Stimulated activated CD8-positive, alpha-beta memory T cell treated with anti-CD3 and anti-CD28 coated beads, Interleukin-12 subunit alpha, Interleukin-12 subunit beta, amount 100 ng/mL, for 1 hour (primary cell): ENCODE data around the gene NODAL.

Source experiments
- DNase-seq: peaks from one replicate; pipeline ENCODE4 v3.0.0-alpha.2; 2020; ENCODE audit warnings: low read depth

Gene NODAL

GRCh38 chr10:70462349-70462984 is 21.0 kb upstream of the NODAL start:
- no peak for DNase-seq

- DNase-seq: no peak
Measured at GRCh38 chr10:70461397-70462348, 20.2 kb upstream of the NODAL start.

- no peak for DNase-seq
Measured at GRCh38 chr10:70459774-70460490, 18.5 kb upstream of the NODAL start.

- DNase-seq: no peak
Measured at GRCh38 chr10:70459061-70459773, 17.7 kb upstream of the NODAL start.

GRCh38 chr10:70458329-70459060 is 17.0 kb upstream of the NODAL start:
- no peak for DNase-seq

- DNase-seq: no peak
Measured at GRCh38 chr10:70457759-70458305, 16.4 kb upstream of the NODAL start.

- no peak for DNase-seq
Measured at GRCh38 chr10:70456164-70456563, 14.7 kb upstream of the NODAL start.

- DNase-seq: no peak
Measured at GRCh38 chr10:70455213-70455630, 13.7 kb upstream of the NODAL start.

- DNase-seq: no peak
Measured at GRCh38 chr10:70448236-70448635, 6.8 kb upstream of the NODAL start.

GRCh38 chr10:70445718-70446657 is 4.5 kb upstream of the NODAL start:
- DNase-seq: no peak

GRCh38 chr10:70444744-70445143 is 3.3 kb upstream of the NODAL start:
- no peak for DNase-seq

GRCh38 chr10:70442332-70442988 is 979 bp upstream of the NODAL start:
- no peak for DNase-seq

- DNase-seq: no peak
Measured at GRCh38 chr10:70441895-70442309, 421 bp upstream of the NODAL start.

GRCh38 chr10:70440296-70441160 is 953 bp downstream of the NODAL start:
- DNase-seq: no peak

GRCh38 chr10:70437721-70438120 is 3.8 kb downstream of the NODAL start:
- DNase-seq: no peak

- DNase-seq: no peak
Measured at GRCh38 chr10:70435241-70436085, 6.0 kb downstream of the NODAL start.

- DNase-seq: no peak
Measured at GRCh38 chr10:70433581-70434280, 7.8 kb downstream of the NODAL start.
